Stomach (tissue), 9 donors: Measurements from ENCODE around the gene NRSN2. TPM values are rescaled to one million over a fixed set of nuclear protein-coding genes. Genes with fewer than 3 reads are reported as not detected.
A peak's percentile ranks its signal among the peaks of the same experiment; 100 is the strongest.
"Not testable (repeated sequence)": the region's sequence is repeated elsewhere in the genome, so short reads cannot be mapped to it uniquely, and the experiment has no call there.

Experiments used
- DNase-seq, 2 donors: peaks; one replicate each; pipeline versions ENCODE4 v3.0.0 to v3.0.0-alpha.2; 2013 to 2019
- H3K27ac ChIP-seq, 5 donors: fragments of 200-600 bp in 4 of 5; sonication (generic) in 4 of 5; one replicate each; pipeline ENCODE4 v1.5.1; 2013 to 2019; ENCODE audit warnings: mild to moderate bottlenecking in 1 of 5, moderate library complexity in 1 of 5
- H3K27me3 ChIP-seq, 3 donors: fragments of 200-600 bp; sonication (generic); one replicate each; pipeline ENCODE4 v1.5.1; 2017 to 2019; ENCODE audit warnings: mixed run types in 1 of 3
- H3K36me3 ChIP-seq, 4 donors: fragments of 200-600 bp; sonication (generic); 1 replicate in 3 of 4; 2 replicates in 1 of 4; pipeline ENCODE4 v1.5.1; 2016 to 2019
- H3K4me1 ChIP-seq, 4 donors: fragments of 200-600 bp; sonication (generic); one replicate each; pipeline ENCODE4 v1.5.1; 2016 to 2019
- H3K4me3 ChIP-seq, 4 donors: fragments of 200-600 bp; sonication (generic) in 3 of 4; one replicate each; pipeline ENCODE4 v1.5.1; 2016 to 2019; ENCODE audit warnings: mild to moderate bottlenecking in 1 of 4
- H3K9me3 ChIP-seq, 4 donors: fragments of 200-600 bp; sonication (generic); one replicate each; pipeline ENCODE4 v1.5.1; 2016 to 2019
- CTCF ChIP-seq, 7 experiments: fragments of 450-650 bp in 4 of 7; fragments of 200-600 bp in 3 of 7; sonication (generic) in 3 of 7; IDR thresholded peaks; one replicate each; pipeline ENCODE4 v1.5.1; 2016 to 2019; ENCODE audit warnings: antibody characterized with exemption in 7 of 7, control low read depth in 2 of 7, mild to moderate bottlenecking in 1 of 7
- EP300 ChIP-seq: sonication (generic); formaldehyde crosslinking; IDR thresholded peaks from one replicate; pipeline ENCODE4 v1.6.1; 2017; ENCODE audit warnings: antibody characterized with exemption
- POLR2A ChIP-seq, 4 donors: fragments of 450-650 bp; IDR thresholded peaks; one replicate each; pipeline ENCODE4 v1.6.1; 2016; ENCODE audit warnings: antibody characterized with exemption in 4 of 4, control low read depth in 2 of 4, mild to moderate bottlenecking in 1 of 4, moderate library complexity in 1 of 4
- POLR2AphosphoS5 ChIP-seq, 3 donors: sonication (generic); formaldehyde crosslinking; IDR thresholded peaks; one replicate each; pipeline ENCODE4 v1.6.1; 2016; ENCODE audit warnings: antibody characterized with exemption in 3 of 3
- WGBS, 5 donors: extraction: QIAGEN DNeasy Blood & Tissue Kit in 3 of 5; methylation state at CpG; one replicate each; pipeline versions ENCODE4 v1.1.5 to v1.1.7; 2013 to 2018; 5-methylcytosine and 5-hydroxymethylcytosine counted together
- intact Hi-C: fragments of 100-400 bp; cut with DNase I; formaldehyde crosslinking; loops from one replicate; pipeline ENCODE4 v1.15.1; 2023; ENCODE audit warnings: low total_unique reads
- polyA plus RNA-seq, 3 donors: library from polyadenylated mRNA; stranded (reverse); fragments of 200-250 nt; gene quantifications; one replicate each; pipeline ENCODE4 v1.2.3, GENCODE V29; 2013
- total RNA-seq, 5 donors: library from RNA; depleted of rRNA; stranded (reverse); fragments of >200 nt; gene quantifications; one replicate each; pipeline versions ENCODE4 v1.1.0 to v1.2.3, GENCODE V29; 2014 to 2016
- donor health status: healthy with polysubstance abuse.
- donor health status: Bipolar disorder and iron deficiency.
- donor health status: healthy.

Gene NRSN2
- total and polyA plus RNA-seq, 8 donors = 0.89 to 36.5 (median 17.7) TPM

DNA sequence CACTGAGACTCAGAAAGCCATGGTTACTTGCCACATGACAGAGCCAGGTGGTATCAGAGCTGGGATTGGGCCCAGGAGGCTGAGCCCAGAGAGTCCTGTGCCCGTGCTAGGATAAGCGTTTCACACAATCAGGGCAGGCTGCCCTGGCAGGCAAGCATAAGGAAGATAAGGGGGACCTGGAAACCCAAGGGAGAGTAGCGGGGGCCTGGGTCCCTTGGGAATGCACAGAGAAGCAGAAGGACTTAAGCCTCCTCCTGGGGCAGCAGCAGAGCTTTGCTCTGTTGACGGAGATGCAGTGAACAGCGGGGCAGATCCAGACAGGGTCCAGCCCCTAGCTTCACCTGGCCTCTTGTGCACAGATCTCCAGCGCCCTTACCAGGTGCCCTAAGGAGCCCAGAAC lies 42.3 kb downstream of the NRSN2 start:
- Histone ChIP-seq H3K27ac (peak overlapping the region in 2 of 5 donors; percentile 6 to 40), H3K4me3 (no peak overlapping the region), H3K36me3 (peaks cover 0 to 60% (median 49%) of the 10 kb centered on the region in 4 donors), H3K9me3 (no peaks in the 10 kb centered on the region), H3K4me1 (peaks cover 21 to 32% (median 27%) of the 10 kb centered on the region in 4 donors), H3K27me3 (no peaks in the 10 kb centered on the region)
- WGBS, 5 donors = 49 to 80% (median 55%) methylated on average over 5 to 6 of the region's 6 CpGs
- peak in 1 of 2 donors; percentile 67 for DNase-seq
- no peak for TF ChIP-seq EP300
- no peak for TF ChIP-seq POLR2AphosphoS5 (IDR thresholded peaks at IDR 0.05)
- TF ChIP-seq POLR2A (IDR thresholded peaks at IDR 0.05) = no peak
- TF ChIP-seq CTCF (IDR thresholded peaks at IDR 0.05) = no peak
- intact Hi-C loops = no loop called here

DNA sequence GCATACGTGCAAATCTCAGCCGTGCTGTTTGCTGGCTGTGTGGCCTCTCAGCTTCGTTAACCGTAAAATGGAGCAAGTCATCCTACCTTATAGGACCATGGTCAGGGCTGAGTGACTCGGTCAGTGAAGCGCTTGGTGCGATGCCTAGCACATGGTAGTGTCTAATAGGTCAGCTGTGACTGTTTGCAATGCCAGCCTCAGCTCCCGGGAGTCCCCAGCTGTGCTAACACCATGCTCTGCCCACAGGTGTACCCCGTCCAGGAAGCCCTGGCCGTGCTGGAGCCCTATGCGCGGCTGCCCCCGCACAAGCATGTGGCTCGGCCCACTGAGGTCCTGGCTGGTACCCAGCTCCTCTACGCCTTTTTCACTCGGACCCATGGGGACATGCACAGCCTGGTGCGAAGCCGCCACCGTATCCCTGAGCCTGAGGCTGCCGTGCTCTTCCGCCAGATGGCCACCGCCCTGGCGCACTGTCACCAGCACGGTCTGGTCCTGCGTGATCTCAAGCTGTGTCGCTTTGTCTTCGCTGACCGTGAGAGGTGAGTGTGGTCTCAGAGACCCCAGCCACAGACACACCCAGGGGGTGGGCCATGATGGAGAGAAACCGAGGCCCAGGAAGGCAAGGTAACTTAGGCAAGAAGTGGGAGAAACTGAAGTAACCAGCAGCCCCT lies 44.3 kb downstream of the NRSN2 start:
- H3K27me3 ChIP-seq = no peaks in the 10 kb centered on the region
- intact Hi-C loops = no loop called here
- H3K9me3 ChIP-seq = no peaks in the 10 kb centered on the region
- H3K4me3 ChIP-seq = no peak overlapping the region
- H3K4me1 ChIP-seq = peaks cover 24 to 39% (median 34%) of the 10 kb centered on the region in 4 donors
- TF ChIP-seq CTCF (IDR thresholded peaks at IDR 0.05) = no peak
- TF ChIP-seq EP300 = no peak
- TF ChIP-seq POLR2AphosphoS5 (IDR thresholded peaks at IDR 0.05) = no peak
- no peak for TF ChIP-seq POLR2A (IDR thresholded peaks at IDR 0.05)
- 78 to 92% (median 87%) methylated on average over 28 to 29 of the region's 29 CpGs for WGBS, 5 donors
- peaks cover 3 to 80% (median 65%) of the 10 kb centered on the region in 4 donors for H3K36me3 ChIP-seq
- H3K27ac ChIP-seq = no peak overlapping the region
- peak in 1 of 2 donors; percentile 40 for DNase-seq

DNA sequence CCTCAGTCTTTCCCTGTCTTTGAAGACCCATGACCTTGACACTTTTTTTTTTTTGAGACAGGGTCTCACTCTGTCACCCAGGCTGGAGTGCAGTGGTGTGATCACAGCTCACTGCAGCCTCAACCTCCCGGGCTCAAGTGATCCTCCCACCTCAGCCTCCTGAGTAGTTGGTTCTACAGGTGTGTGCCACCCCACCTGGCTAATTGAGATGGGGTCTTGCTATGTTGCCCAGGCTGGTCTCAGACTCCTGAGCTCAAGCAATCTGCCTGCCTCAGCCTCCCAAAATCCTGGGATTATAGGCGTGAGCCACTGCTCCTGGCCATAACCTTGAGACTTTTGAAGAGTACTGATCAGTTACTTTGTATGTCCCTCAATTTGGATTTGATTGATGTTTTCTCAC lies 46.4 kb downstream of the NRSN2 start:
- H3K4me3 ChIP-seq, H3K27ac ChIP-seq, intact Hi-C loops, H3K27me3 ChIP-seq, DNase-seq, H3K9me3 ChIP-seq: not testable (repeated sequence)
- WGBS, 5 donors = 87 to 100% (median 95%) methylated on average over 2 of the region's 2 CpGs
- Histone ChIP-seq H3K36me3 (peaks cover 10 to 96% (median 77%) of the 10 kb centered on the region in 4 donors), H3K4me1 (peaks cover 27 to 47% (median 43%) of the 10 kb centered on the region in 4 donors)

DNA sequence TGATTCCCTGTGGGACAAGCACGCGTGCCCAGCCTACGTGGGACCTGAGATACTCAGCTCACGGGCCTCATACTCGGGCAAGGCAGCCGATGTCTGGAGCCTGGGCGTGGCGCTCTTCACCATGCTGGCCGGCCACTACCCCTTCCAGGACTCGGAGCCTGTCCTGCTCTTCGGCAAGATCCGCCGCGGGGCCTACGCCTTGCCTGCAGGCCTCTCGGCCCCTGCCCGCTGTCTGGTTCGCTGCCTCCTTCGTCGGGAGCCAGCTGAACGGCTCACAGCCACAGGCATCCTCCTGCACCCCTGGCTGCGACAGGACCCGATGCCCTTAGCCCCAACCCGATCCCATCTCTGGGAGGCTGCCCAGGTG lies 49.3 kb downstream of the NRSN2 start:
- H3K4me3 ChIP-seq = no peak overlapping the region
- H3K9me3 ChIP-seq = no peaks in the 10 kb centered on the region
- intact Hi-C loops = no loop called here
- H3K27ac ChIP-seq = peak overlapping the region; percentile 23 to 69 (median 62)
- H3K4me1 ChIP-seq = peaks cover 6 to 21% (median 18%) of the 10 kb centered on the region in 4 donors
- H3K27me3 ChIP-seq = no peaks in the 10 kb centered on the region
- peaks cover 10 to 70% (median 60%) of the 10 kb centered on the region in 4 donors for H3K36me3 ChIP-seq
- WGBS, 5 donors = 75 to 91% (median 83%) methylated on average over 19 to 24 of the region's 24 CpGs
- no peak for DNase-seq
- TF ChIP-seq CTCF (IDR thresholded peaks at IDR 0.05) = no peak
- no peak for TF ChIP-seq POLR2A (IDR thresholded peaks at IDR 0.05)
- no peak for TF ChIP-seq POLR2AphosphoS5 (IDR thresholded peaks at IDR 0.05)
- TF ChIP-seq EP300 = no peak
